Activated CD4-positive, CD25-positive, alpha-beta regulatory T cell treated with anti-CD3 and anti-CD28 coated beads, Interleukin-2, amount 50 U/mL, for 72 hours (primary cell): ENCODE measurements around the gene COX6B1.
"Not testable (repeated sequence)": the region's sequence is repeated elsewhere in the genome, so short reads cannot be mapped to it uniquely, and the experiment has no call there.

Source experiments
- DNase-seq: peaks from one replicate; pipeline ENCODE4 v3.0.0; 2021

Gene COX6B1

DNA sequence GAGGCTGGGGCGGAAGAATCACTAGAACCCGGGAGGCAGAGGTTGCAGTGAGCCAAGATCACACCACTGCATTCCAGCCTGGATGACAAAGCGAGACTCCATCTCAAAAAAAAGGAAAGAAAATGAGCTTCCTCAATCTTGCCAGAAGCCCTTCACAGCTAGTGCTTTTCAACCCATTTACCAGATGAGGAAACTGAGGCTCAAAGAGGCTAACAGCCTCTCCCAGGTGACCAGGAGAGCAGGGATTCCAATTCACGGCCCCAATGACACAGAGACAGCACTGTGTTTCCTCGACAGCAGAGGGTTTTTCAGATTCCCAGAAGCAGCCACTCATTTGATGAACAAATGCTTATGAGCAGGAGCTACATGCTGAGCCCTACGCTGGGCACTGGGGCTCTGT lies 21.4 kb downstream of the COX6B1 start:
- no peak for DNase-seq

GRCh38 chr19:35669974-35670373 lies 21.9 kb downstream of the COX6B1 start:
- no peak for DNase-seq

DNA sequence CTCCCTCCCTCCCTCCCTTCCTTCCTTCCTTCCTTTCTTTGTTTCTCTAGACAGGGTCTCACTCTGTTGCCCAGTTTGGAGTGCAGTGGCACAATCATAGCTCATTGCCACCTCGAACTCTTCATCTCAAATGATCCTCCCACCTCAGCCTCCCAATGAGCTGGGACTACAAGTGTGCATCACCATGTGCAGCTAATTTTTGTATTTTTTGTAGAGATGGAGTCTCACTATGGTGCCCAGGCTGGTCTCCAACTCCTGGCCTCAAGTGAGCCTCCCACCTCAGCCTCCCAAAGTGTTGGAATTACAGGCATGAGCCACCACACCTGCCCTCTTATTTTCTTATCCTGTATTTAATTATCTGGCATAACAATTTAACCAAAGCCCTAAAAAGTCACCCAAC lies 22.6 kb downstream of the COX6B1 start:
- DNase-seq, result no peak

DNA sequence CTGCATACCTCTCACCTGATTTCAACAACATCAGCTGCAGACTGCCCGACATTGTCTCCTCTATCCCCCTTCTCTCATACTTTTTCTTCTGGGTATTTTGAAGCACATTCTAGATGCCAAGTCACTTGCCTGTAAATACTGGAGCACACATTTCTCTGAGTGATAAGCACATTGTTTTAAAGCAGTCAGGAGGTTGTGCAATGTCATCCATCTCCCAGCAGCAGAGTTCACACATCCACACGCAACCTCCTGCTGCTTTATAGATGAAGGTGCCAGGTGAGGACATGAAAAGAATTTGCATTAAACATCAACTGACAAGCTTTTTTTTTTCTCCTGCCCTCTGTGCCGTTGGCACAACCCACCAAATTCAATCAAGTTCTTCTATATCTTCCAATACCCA lies 23.7 kb downstream of the COX6B1 start:
- no peak for DNase-seq

DNA sequence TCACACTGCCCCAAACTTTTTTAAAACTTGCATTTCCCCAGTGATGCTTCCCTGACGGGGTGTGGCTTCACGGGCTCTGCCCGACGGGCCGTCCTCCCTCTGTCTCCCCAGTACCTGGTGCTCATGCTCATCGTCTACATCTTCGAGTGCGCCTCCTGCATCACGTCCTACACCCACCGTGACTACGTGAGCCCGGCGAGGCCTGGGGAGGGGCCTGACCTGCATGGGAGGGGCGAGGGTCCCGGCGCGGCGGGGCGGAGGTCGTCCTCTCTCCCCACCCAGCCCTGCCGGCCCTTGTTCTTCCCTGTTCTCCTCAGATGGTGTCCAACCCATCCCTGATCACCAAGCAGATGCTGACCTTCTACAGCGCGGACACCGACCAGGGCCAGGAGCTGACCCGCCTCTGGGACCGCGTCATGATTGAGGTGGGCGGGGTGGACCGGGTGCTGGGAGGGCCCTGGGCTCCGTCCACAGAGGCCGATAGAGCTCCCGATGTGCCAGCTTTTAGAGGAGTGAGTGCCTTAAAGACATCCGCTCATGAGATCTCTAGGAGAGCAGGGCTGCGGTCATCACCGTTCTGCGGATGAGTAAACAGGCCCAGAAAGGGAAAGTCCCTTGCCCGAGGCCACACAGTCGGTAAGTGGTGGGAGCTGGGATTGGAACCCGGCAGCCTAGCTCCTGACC lies 25.1 kb downstream of the COX6B1 start:
- peak; percentile 45 for DNase-seq

DNA sequence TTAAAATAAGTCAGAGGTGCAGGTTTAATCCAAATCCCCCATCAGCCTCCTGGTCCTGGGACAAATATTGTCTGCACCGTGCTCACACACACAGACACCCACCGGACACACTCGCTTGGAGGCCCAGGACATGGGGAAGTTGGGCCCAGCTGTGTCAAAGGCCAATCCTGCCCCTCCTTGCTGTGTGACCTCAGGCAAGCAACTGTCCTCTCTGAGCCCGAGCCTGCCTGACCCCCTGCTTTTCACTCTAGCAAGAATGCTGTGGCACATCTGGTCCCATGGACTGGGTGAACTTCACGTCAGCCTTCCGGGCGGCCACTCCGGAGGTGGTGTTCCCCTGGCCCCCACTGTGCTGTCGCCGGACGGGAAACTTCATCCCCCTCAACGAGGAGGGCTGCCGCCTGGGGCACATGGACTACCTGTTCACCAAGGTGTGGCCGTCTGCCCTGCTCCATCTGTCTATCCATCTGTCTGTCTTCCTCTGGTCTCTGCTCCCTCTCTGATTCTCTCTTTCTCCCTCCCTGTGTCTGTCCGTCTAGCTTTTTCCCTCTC lies 27.5 kb downstream of the COX6B1 start:
- no peak for DNase-seq

- no peak for DNase-seq
These were observed 41.7 kb downstream of the COX6B1 start for GRCh38 chr19:35689836-35690235.

DNA sequence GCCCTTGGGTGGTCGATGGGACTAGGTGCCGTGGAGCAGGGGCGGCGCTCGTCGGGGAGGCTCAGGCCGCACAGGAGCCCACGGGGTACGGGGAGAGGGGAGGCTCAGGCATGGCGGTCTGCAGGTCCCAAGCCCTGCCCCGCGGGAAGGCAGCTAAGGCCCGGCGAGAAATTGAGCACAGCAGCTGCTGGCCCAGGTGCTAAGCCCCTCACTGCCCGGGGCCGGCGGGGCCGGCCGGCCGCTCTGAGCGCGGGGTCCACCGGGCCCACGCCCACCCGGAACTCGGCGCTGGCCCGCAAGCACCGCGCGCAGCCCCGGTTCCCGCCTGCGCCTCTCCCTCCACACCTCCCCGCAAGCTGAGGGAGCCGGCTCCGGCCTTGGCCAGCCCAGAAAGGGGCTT lies 43.0 kb downstream of the COX6B1 start:
- DNase-seq, result not testable (repeated sequence)

DNA sequence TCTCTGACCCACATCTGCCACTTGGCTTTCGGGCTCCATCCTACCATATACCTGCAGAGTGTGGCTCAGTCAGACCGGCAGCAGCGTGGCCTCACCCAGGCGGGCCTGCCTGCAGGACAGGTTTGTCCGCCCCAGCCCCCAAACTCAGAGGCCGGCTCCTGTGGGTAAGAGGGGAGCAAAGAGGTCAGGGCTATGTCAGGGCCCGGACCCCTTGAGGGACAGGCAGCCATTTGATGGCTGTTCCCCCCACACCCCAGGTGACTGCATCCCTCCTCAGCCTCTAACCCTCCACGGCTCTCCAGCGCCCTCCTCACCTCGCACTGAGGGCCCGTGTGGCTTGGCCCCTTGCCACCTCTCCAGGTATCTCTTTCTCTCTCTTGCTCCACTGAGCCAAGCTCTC lies 43.9 kb downstream of the COX6B1 start:
- no peak for DNase-seq

DNA sequence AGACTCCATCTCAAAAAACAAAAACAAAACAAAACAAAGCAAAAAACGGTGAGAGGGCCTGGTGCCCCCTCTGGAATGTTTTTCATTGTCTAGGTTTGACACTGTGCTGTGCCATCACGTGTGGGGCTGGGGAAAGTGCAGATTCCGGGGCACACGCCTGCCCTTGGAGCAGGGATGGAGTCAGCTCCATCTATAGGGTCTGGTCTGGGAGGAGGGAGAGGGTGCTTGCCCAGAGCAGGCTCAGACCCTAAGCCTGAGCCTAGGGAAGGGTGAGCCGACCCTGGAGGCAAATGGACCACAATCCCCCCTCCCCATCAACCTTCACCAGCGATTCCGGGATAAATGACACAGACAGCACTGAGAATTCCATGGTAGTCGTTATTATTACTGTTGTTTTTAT lies 45.3 kb downstream of the COX6B1 start:
- DNase-seq, result no peak

- peak; percentile 90 for DNase-seq
These were observed 45.9 kb downstream of the COX6B1 start for GRCh38 chr19:35693835-35694599.

- no peak for DNase-seq
These were observed 47.8 kb downstream of the COX6B1 start for GRCh38 chr19:35695895-35696422.

DNA sequence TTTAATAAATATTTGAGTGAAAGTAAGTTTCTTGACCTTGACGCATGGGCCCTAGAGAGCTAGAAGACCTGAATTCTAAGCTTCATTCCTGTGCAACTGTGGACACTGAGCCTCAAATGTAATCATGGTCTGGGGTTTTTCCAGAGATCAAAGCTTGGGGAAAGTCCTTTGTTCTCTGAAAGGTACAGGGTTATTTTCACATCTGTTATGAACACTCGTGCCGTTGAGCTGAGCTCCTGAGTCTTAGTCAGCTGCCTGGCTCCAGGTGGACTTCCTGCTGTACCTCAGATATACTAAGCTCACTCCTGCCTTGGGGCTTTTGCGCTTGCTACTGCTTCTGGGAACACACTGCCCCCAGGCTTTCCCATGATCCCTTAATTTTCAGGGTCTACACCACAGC lies 48.7 kb downstream of the COX6B1 start:
- no peak for DNase-seq

GRCh38 chr19:35702223-35703012 lies 54.3 kb downstream of the COX6B1 start:
- DNase-seq, result peak; percentile 86

- DNase-seq, result no peak
These were observed 55.2 kb downstream of the COX6B1 start for GRCh38 chr19:35703343-35703742.

DNA sequence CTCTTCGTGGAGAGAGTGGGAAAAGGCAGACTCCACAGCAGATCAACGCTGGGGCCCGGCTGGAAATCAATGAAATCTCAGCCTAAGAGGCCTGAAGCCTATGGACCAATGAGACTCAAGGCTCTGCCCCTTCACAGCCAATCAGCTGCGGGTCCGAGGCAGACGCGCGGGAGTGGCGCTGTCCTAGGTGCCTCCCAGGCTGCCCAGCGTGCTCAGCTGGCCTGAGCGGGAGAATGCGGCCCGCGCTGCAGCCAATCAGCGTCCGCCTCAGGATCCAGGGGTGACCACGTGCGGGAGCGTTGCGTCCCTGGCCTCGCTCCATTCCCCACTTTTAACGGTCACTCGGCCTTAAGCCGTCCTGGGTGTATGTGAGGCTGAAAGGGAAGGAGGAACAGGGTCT lies 56.1 kb downstream of the COX6B1 start, which contains the start of gene ZBTB32:
TSS of gene ZBTB32 (plus strand) at position 341 of the 400 bp plus-strand sequence. CDS start 10,069 bp downstream, outside the sequence.
- DNase-seq, result no peak
